ENCODE measurements around the gene DACT3.
"Not testable (repeated sequence)": the region's sequence is repeated elsewhere in the genome, so short reads cannot be mapped to it uniquely, and the experiment has no call there.

DACT3 gene

DNA sequence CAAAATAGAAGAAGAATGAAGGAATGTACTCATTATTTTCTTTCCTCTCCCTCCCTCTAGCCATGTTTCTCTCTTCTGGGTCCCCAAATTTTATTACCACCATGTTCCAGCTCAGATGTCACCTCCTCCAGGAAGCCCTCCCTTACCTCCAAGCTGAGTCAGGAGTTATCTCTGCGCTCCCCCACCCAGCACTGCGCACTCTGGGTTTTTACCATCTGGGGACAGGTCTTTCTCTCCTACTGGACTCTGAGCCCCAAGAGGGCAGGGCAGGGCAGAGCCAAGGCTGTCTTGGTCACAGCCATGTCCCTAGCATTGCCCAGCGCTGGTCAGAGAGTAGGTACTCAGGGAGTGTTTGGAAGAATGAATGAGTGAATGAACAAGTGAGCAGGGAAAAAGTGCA lies 27.9 kb downstream of the DACT3 start:
- no peak for DNase-seq

DNA sequence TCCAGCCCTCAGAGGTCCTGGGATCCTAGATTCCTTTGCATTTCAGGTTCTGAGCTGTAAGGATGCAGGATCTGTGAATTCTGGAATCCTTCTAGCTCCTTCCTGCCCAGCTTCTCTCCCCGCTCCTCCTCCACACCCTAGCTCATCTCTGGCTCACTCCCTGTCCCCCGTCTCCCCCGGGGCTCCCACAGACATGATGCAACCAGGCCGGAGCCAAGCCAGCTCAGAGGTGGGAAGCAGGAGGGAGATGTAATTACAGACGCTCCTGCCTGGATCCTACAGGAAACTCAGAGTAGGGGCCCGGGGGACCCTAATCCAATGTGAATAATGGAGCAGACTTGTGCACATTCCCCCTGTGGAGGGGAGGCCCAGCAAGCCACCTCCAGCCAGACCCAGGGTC lies 29.5 kb downstream of the DACT3 start:
- no peak for DNase-seq

GRCh38 chr19:46630586-46631205 lies 30.3 kb downstream of the DACT3 start:
- no peak for DNase-seq

- DNase-seq = no peak
Measured at GRCh38 chr19:46629546-46630025, 31.4 kb downstream of the DACT3 start.

GRCh38 chr19:46628970-46629369 lies 32.0 kb downstream of the DACT3 start:
- DNase-seq = not testable (repeated sequence)

DNA sequence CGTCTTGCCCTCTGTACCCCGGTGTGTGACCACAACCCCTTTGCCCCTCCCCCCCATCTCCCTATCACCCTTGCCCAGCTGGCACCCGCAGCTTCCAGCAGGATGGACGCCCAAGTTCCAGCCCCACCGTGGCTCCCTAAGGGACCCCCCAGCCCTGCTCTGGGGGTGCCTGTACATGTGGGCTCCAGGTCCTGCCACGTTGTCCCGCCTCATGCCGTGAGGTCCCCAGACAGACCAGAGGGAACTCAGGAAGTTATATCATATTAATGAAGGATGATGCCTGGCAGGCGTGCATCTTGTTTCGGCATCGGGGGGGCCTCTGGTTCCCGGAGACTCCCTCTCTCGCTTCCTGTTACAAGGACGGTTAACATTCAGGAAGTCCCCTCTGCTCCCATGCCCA lies 34.5 kb downstream of the DACT3 start:
- DNase-seq = no peak

DNA sequence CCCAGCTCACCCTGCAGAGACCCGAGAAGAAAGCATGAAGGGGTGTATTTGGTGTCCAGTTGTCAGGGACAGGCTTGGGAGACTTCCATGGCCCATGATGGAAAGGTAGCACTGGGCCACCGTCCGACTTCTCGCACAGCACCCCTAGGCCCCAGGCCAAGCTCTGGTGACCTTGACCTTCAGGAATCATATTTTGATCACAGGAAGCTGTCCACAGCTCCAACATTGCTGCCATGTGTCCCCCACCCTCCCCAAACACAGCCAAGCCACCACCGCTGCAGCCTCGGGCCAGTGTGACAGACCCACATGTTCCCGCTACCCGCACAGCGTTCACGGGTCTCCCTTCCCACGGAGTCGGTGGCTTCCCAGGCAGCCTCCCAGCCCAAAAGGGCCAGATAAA lies 35.3 kb downstream of the DACT3 start:
- DNase-seq = no peak

DNA sequence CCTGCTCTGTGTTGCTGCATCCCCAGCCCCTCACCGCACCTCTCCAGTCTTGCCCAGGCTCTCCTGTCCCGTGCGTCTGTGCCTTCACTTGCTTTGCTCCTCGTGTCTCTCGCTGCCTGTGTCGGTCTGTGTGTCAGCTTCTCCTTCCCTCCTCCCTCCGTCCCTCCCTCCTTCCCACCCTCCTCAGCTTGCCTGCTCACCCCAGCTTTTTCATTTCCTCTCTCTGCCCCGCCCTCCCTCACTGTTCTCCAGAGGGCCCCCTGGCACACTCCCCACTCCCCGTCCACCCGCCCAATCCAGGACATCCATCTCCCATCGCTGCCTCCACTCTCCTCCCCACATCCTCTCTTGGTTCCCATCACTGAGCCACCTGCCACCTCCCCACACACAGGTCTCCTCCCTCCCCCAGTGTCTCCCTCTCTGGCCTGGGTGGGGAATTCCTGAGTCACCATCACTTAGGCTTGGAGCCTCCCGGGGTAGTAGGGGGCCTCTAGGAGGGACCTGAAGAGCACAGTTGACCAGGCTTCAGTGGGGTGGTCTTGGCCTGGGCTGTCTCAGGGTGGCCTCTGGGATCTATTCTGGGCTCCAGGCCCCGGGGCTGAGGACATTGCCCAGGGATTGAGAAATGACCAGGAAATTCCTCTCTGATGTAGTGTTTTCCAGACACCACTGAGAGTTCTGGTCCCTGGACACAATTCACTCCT lies 35.9 kb downstream of the DACT3 start, which contains the start of gene PTGIR:
Gene PTGIR, minus strand, starts transcription at position 132 of the 704 bp plus-strand sequence. CDS start 864 bp downstream, outside the sequence.
- peak; percentile 39 to 49 for DNase-seq

DNA sequence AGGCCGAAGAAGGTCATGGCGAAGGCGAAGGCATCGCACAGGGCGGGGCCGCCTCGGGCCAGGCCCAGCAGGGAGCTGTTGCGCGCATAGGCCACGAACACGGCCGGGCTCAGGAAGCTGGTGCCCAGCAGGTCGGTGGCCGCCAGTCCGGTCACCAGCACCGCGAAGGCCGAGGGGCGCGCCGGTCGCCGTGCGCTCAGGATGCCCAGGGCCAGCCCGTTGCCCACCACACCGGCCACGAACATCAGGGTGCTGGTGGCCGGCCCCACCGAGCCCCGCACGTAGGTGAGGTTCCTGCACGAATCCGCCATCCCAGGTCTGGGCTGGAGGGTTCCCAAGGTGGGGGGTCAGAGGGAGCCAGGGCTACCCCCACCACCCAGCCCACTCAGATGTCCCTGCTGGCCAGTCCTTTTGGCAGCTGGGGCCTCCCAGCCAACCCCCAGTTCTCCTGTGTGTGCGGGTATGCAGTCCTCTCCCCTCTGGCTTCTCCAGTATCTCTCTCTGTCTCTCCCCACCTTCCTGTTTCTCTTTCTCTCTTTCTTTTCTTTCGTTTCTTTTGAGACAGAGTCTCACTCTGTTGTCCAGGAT lies 37.0 kb downstream of the DACT3 start:
- no peak for DNase-seq

- no peak for DNase-seq
Measured at GRCh38 chr19:46622118-46622446, 38.9 kb downstream of the DACT3 start.

GRCh38 chr19:46621191-46622117 lies 39.5 kb downstream of the DACT3 start:
- DNase-seq = no peak

- DNase-seq = no peak
Measured at GRCh38 chr19:46620716-46621115, 40.3 kb downstream of the DACT3 start.

DNA sequence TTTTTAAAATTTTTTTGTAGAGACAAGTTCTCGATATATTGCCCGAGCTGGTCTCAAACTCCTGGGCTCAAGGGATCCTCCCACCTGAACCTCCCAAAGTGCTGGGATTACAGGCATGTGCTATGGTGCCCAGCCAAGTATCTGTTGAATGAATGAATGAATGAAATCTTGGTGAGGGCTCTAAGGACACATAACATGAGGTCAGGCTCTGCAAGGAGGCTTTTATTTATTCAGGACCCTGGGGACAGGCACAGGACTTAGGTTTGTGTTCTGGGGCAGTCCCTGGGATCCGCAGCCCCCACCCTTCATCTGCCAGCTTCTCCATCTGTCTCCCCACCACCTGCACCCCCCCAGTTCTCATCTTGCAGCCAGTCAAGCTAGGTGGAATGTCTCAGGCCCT lies 40.7 kb downstream of the DACT3 start:
- no peak for DNase-seq

- DNase-seq = no peak
Measured at GRCh38 chr19:46618670-46619231, 42.2 kb downstream of the DACT3 start.

DNA sequence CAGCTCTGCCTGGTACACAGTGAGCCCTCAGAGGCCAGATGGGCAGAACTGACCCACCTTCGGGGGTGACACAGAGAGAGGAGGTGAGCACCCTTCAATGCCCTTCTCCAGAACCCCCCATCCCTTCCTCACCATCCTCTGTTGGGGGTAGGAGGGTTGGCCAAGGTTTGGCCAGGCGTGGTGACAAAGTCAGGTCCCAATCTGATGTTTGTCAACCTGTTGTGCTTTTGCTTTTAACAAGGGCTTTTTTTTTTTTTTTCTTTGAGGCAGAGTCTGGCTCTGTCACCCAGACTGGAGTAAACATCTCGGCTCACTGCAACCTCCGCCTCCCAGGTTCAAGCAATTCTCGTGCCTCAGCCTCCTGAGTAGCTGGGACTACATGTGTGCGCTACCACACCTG lies 43.4 kb downstream of the DACT3 start:
- no peak for DNase-seq

DNA sequence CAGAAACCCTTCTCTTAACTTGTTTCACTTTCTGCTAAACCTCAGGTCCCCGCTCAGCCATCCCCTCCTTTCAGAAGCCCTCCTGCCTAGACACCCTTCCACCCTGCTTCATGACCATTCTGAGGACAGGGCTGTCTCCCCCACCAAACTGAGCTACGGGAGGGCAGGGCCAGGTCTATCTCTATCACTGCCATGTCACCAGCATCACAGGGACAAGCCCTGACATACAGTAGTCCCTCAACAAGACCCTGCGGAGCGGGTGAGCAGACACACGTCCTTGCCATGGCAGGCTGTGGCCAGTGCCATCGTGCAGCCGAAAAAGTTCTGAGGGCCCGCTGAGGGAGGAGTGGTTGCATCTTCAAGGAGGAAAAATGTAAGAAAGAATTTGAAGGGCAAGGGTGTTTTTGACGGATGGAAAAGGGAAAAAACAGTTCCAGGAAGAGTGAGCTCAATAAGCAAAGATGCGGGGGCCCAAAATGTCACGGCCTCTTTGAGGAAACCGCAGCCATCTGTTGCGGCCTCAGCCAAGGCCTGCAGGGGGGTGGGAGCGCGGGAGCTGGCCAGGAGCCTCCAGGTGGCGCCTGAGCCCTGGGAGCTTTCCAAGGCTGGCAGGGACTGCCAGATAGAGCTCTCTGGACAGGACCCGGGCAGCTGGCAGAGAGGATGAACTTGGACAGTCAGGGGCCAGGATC lies 44.2 kb downstream of the DACT3 start:
- DNase-seq = peak; percentile 8 to 20

DNA sequence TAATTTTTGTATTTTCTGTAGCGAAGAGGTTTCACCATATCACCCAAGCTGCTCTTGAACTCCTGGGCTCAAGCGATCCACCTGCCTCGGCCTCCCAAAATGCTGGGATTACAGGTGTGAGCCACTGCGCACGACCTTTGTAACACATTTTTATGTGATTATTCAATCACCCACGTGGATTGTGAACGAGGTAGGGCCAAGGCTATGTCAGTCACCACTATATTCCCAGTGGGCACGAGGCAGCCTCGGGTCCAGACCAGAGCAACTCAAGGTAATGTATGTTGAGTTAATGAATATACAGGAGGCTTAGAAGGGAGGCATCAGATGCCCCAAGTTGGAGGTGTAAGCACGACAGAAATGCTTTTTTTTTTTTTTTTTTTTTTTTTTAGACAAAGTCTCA lies 45.0 kb downstream of the DACT3 start:
- no peak for DNase-seq

DNA sequence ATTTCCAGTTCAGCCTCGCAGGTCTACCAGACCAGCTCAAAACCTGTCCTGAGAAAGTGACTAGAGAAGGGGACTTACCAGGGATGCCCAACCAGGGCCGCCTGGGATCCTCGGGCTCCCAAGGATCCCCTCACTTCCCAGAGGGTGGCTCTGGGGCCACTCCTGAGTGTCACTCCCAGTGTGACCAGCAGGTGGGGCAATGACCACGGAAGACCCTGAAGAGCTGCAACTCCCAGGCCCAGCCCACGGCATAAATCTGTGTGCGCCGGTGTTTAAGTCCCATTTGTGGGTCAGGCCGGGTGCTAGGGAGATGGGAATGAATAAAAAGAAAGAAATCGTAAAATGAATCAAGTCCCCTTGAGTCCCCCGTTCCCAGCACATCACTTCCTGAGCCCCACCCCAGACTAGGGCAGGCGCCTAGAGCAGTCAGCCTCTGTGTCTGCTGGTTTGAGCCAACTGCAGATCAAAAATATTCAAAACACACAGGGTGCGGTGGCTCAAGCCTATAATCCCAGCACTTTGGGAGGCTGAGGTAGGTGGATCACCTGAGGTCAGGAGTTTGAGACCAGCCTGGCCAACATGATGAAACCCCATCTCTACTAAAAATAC lies 46.8 kb downstream of the DACT3 start:
- peak; percentile 54 to 61 for DNase-seq

DNA sequence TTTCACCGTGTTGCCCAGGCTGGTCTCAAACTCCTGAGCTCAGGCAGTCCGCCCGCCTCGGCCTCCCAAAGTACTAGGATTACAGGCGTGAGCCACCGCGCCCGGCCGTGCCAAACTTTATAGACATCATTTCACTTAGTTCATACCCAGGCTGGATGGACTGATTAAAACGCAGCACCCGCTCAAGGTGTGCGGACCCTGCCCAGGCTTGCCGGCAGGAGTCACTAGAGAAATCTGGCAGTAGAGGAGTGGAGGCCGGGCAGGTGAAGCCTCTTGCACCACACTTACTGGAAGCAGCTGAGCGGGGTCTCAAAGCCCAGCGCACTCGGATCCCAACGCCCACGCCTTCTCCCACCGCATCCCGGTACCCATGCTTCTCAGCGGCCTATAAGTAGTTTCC lies 47.5 kb downstream of the DACT3 start:
- DNase-seq = no peak

DNA sequence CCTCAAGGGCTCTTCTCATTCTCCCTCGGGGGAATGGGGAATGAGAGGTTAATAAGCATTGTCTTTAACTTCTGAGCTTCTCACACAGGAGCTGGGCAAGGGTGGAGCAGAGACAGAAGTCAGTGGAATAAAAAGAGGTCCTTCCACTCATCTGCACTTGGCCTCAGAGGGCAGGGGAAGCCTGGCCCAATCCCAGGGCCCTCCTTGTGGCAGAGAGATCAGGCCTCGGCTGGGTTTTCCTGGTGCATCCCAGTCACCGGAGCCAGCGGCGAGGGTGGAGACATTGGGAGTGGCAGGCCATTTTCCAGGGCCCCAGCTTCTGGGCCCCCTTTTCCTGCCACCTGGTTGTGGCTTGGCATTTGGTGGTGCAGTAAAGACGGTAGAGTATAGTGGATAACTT lies 49.2 kb downstream of the DACT3 start:
- no peak for DNase-seq

DNA sequence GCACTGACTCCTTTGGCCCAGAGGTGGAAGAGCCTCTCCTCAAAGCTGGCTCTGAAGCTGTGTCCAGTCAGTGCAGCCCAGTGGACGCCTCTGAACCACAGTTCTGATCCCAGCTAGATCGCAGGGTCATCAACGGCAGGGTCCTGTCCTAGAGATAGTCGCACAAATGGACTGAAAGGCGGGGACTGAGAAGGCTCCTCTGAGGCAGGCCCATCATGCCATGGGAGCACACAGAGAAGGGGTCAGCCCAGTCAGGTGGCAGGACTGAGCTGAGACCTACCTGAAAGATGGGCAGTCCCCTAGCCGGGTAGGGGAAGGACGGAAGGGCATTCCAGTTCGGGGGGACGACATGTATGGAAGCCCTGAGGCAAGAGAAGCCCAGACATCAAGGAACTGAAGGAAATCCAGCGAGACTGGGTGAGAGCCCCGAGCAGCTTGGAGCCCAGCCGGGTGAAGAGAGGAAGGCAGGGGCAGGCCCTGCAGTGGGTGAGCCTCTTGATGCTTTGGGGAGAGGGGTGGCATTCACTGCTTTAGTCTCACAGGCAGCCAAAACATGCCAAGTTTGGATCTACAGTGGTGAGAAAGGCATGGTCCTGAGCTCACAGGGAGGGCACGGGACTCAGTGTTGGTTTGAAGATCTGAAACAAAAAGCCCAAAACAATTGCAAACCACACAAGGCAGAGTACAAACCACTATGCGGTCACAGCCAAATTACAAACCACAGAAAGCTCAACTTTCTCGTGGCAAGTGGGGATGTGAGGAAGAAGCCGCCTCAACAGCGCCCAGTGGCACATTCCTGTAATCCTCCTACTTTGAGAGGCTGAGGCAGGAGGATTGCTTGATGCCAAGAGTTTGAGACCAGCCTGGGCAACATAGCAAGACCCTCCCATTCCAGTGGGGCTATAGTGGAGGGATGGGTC lies 49.9 kb downstream of the DACT3 start:
- DNase-seq = no peak

Data from Kasumi-1 (cell line).